ENCODE data around the gene PAX7. TPM values are rescaled to one million over a fixed set of nuclear protein-coding genes. Genes with fewer than 3 reads are reported as not detected.

Gene PAX7
- total and polyA plus RNA-seq, 2 experiments from 2014 or later = 0.03 TPM; not detected in 1

GRCh38 chr1:18646786-18647410 lies 16.3 kb downstream of the PAX7 start (continued):
- peak; percentile 56 for TF ChIP-seq EZH2 (IDR thresholded peaks at IDR 0.05; ENCODE audit: low read depth, unreplicated experiment)

GRCh38 chr1:18647681-18648214 lies 17.1 kb downstream of the PAX7 start:
- DNase-seq (ENCODE audit: low spot score) (no peak), ATAC-seq (no peak)
- Mint-ChIP-seq H3K27ac (no peak overlapping the region), H3K27me3 (ENCODE audit: insufficient read depth, low read depth, poor library complexity) (peaks cover 91% of the 10 kb centered on the region), H3K9me3 (peaks cover 9% of the 10 kb centered on the region; the same call in 2 of the 3 replicates), H3K4me3 (0 out of 3 replicates have a peak overlapping the region, but pooled peaks have one; percentile 23), H3K4me1 (peaks cover 74% of the 10 kb centered on the region), H3K36me3 (ENCODE audit: low read depth) (peaks cover 3% of the 10 kb centered on the region; the same call in 1 of the 3 replicates)
- H3K79me2 ChIP-seq (replicated peaks; ENCODE audit: insufficient read depth) = no peaks in the 10 kb centered on the region
- no peak overlapping the region for H2AFZ ChIP-seq
- H3K27ac ChIP-seq (ENCODE audit: low read depth) = no peak overlapping the region
- H3K4me2 ChIP-seq = peak overlapping the region; percentile 74; the same call in 1 of the 2 replicates
- no peaks in the 10 kb centered on the region for H3K9me2 ChIP-seq (ENCODE audit: insufficient read depth)
- peaks cover 50% of the 10 kb centered on the region for H3F3A ChIP-seq (replicated peaks; ENCODE audit: low read depth)
- H3K27me3 ChIP-seq (ENCODE audit: insufficient read depth) = peaks cover 94% of the 10 kb centered on the region
- TF ChIP-seq CREB1 (CRISPR knock-in tag; IDR thresholded peaks at IDR 0.05; ENCODE audit: low read depth) (no peak), EZH2 (IDR thresholded peaks at IDR 0.05; ENCODE audit: low read depth, unreplicated experiment) (peak; percentile 65), ZNF331 (CRISPR knock-in tag; IDR thresholded peaks at IDR 0.05; ENCODE audit: low read depth) (no peak), ETS1 (IDR thresholded peaks at IDR 0.05) (no peak), STAT1 (IDR thresholded peaks at IDR 0.05; ENCODE audit: unreplicated experiment) (no peak)
- TF ChIP-seq, protein P1, sequence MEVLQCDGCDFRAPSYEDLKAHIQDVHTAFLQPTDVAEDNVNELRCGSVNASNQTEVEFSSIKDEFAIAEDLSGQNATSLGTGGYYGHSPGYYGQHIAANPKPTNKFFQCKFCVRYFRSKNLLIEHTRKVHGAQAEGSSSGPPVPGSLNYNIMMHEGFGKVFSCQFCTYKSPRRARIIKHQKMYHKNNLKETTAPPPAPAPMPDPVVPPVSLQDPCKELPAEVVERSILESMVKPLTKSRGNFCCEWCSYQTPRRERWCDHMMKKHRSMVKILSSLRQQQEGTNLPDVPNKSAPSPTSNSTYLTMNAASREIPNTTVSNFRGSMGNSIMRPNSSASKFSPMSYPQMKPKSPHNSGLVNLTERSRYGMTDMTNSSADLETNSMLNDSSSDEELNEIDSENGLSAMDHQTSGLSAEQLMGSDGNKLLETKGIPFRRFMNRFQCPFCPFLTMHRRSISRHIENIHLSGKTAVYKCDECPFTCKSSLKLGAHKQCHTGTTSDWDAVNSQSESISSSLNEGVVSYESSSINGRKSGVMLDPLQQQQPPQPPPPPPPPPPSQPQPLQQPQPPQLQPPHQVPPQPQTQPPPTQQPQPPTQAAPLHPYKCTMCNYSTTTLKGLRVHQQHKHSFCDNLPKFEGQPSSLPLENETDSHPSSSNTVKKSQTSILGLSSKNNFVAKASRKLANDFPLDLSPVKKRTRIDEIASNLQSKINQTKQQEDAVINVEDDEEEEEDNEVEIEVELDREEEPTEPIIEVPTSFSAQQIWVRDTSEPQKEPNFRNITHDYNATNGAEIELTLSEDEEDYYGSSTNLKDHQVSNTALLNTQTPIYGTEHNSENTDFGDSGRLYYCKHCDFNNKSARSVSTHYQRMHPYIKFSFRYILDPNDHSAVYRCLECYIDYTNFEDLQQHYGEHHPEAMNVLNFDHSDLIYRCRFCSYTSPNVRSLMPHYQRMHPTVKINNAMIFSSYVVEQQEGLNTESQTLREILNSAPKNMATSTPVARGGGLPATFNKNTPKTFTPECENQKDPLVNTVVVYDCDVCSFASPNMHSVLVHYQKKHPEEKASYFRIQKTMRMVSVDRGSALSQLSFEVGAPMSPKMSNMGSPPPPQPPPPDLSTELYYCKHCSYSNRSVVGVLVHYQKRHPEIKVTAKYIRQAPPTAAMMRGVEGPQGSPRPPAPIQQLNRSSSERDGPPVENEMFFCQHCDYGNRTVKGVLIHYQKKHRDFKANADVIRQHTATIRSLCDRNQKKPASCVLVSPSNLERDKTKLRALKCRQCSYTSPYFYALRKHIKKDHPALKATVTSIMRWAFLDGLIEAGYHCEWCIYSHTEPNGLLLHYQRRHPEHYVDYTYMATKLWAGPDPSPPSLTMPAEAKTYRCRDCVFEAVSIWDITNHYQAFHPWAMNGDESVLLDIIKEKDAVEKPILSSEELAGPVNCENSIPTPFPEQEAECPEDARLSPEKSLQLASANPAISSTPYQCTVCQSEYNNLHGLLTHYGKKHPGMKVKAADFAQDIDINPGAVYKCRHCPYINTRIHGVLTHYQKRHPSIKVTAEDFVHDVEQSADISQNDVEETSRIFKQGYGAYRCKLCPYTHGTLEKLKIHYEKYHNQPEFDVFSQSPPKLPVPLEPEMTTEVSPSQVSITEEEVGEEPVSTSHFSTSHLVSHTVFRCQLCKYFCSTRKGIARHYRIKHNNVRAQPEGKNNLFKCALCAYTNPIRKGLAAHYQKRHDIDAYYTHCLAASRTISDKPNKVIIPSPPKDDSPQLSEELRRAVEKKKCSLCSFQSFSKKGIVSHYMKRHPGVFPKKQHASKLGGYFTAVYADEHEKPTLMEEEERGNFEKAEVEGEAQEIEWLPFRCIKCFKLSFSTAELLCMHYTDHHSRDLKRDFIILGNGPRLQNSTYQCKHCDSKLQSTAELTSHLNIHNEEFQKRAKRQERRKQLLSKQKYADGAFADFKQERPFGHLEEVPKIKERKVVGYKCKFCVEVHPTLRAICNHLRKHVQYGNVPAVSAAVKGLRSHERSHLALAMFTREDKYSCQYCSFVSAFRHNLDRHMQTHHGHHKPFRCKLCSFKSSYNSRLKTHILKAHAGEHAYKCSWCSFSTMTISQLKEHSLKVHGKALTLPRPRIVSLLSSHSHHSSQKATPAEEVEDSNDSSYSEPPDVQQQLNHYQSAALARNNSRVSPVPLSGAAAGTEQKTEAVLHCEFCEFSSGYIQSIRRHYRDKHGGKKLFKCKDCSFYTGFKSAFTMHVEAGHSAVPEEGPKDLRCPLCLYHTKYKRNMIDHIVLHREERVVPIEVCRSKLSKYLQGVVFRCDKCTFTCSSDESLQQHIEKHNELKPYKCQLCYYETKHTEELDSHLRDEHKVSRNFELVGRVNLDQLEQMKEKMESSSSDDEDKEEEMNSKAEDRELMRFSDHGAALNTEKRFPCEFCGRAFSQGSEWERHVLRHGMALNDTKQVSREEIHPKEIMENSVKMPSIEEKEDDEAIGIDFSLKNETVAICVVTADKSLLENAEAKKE (CRISPR knock-in tag; IDR thresholded peaks at IDR 0.05) = no peak
- no peaks in the 10 kb centered on the region; the same call in 1 of the 2 replicates for H3K36me3 ChIP-seq (ENCODE audit: insufficient read depth)
- H4K20me1 ChIP-seq (replicated peaks; ENCODE audit: insufficient read depth) = peaks cover 18% of the 10 kb centered on the region
- no peak overlapping the region for H3K4me3 ChIP-seq
- H3K4me1 ChIP-seq (ENCODE audit: insufficient read depth) = peaks cover 86% of the 10 kb centered on the region
